HG02938 (cell line): ENCODE measurements around the gene HOXD13.

Source experiments
- ATAC-seq: cut with Tn5 transposase; IDR thresholded peaks from one replicate; pipeline ENCODE4 v1.9.1; 2021; ENCODE audit warnings: mild to moderate bottlenecking, moderate library complexity; ENCODE audit not compliant: unreplicated experiment

Gene HOXD13

DNA sequence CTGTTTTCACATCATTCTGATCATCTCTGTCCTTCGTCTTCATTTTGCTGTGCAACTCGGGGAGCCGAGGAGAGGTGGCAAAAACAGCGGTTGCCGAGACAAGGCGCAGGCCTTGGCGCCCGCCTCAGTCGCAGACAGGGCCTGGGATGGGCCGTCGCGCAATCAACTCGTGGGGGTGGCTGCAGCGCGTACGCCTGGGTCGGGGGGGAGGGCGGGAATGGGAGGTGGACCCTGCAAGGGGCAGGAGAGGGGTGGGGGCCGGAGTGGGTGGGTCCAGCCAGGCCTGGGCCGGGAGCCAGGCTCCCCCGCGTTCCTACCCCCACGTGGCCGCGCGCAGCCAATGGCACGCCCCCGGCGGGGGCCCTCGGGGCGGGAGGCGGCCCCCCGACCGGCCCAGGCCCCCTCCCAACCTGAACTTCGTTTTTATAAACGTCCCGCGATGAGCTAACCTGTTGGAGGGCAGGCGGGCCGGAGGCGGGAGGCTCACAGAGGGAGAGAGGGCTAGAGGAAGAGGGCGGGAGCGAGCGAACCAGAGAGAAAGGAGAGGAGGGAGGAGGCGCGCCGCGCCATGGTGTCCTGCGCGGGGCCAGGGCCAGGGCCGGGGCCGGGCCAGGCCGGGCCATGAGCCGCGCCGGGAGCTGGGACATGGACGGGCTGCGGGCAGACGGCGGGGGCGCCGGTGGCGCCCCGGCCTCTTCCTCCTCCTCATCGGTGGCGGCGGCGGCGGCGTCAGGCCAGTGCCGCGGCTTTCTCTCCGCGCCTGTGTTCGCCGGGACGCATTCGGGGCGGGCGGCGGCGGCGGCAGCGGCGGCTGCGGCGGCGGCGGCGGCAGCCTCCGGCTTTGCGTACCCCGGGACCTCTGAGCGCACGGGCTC is at the start of gene HOXD13:
TSS of gene HOXD13 (plus strand) at position 452 of the 875 bp plus-strand sequence. CDS start at position 622, 170 bp downstream.
- no peak for ATAC-seq

- ATAC-seq: no peak
Measured at GRCh38 chr2:176056406-176056805, 36.1 kb upstream of the HOXD13 start.

- ATAC-seq: no peak
Measured at GRCh38 chr2:176063958-176064357, 28.6 kb upstream of the HOXD13 start.

DNA sequence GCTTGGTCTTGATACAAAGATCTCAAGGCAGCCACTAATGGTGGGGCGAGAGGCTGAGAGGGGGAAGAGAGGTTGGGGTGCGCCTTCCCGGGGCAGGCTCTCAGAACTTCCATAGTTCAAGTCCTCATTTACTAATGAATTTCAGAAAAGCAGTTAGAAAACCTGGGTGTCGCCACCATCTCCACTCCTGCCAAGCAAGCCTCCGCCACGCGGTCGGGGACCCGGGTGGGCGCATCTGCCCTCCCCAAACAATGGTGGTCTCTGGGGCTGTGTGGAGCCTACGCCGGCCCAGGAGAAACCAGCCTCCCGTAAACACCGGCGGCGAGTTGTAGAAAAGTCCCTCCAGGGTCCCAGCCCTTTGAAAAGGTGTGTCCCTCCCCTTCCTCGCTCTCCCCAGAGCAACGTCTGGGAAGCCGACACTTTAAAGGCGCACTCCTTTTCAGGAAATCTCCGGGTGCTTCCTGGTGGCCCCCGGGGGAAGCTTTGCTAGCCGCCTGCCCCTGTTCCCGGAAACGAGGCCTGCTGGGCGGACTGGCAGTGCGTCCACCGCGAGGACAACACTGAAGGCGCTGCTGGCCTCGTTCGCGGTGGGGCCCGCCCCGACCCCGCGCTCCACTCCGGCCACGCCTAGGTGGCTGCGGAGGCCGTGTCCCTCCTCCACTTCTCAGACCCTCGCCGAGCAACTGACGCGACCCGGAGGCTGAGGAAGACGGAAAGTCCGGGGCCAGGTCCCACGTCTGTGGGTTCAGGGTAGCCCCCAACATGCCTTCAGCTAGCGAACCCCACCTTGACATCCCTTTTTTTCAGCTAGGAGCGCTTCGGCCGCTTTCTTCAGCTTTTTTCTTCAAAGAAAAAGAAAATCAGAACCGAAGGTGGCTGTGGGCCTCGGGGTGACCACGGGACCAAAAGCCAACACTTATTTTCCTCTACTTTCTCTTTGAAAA is 25.6 kb upstream of the HOXD13 start:
- no peak for ATAC-seq

- ATAC-seq: no peak
Measured at GRCh38 chr2:176067589-176068418, 24.7 kb upstream of the HOXD13 start.

DNA sequence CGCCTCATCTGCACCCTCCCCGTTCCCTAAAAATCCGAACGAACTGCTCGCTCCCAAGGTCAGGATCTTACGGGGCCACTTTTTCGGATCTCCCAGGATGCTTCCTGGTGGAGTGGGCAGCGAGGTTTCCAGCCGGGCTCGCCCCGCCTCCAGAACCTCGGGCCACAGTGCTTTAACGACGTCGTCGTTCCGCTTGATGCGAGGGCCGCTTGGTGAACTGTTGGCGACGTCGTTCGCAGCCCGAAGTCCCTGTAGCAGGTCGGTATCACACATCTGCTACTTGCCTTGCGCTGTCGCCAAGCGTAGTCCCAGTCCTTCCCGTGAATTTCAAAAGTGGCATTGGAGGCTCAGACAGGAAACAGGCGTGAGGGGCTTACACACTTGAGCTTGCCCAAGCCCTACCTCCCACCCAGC is 24.1 kb upstream of the HOXD13 start:
- no peak for ATAC-seq

- ATAC-seq: no peak
Measured at GRCh38 chr2:176071330-176072291, 20.9 kb upstream of the HOXD13 start.

DNA sequence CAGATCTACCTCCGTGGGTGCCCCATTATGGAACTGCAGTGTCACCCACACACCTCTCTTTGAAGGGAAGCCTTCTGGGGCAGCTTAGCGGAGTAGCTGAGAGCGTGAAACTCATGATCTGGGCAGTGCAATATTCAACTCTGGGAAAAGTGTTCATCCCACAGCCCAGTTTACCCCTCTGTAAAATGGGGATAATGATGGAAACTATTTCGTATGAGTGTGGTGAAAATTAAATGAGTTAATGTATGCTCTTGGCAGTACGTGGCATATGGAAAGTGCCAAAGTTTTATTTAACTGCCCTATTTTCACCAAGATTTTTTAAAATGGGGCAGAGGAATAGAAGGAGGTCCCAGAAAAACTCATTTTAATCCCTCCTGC is 20.2 kb upstream of the HOXD13 start:
- ATAC-seq: no peak

- no peak for ATAC-seq
Measured at GRCh38 chr2:176072951-176073904, 19.3 kb upstream of the HOXD13 start.

DNA sequence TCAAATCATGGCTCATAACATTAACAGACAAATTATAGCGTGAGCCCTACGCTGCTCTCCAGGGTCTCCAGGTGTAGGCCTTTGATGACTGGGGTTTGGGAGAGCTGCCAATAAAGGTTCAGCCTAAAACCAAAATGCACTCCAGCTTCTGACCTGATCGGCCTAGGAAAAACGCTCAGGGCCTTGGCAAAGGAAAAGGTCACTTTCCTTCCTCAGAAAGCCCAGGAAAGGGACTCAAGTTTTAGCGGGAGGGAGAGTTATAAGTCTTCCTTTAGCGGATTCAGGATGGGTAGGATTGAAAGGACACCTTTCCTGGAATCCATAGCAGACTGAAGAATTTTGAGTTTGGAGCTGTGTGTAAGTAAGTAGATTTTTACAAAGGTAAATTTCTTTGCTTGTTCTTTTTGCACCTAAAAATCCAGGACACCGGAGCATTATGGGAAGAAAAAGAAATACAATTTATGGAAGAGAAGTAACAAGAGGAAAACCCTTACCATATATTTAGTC is 17.5 kb upstream of the HOXD13 start:
- ATAC-seq: no peak

GRCh38 chr2:176075481-176075880 is 17.0 kb upstream of the HOXD13 start:
- ATAC-seq: no peak

DNA sequence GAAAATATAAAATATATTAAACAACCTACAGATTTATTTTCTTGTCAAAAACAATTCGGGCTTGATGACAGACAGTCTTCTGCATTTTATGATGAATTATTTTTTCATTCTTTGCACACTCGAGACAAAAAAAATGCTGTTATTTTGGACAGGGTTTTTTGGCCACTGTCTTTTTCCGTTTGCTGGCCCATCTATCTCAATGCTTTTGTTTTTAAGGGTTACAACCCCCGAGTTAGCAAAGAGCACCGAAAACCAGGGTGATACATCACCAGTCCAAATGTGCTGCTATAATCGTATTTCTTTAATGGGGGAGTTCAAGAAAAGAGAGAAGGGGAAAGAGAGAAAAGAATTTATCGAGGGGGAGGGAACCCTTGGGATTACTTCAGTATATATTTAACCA is 16.5 kb upstream of the HOXD13 start:
- no peak for ATAC-seq

- ATAC-seq: no peak
Measured at GRCh38 chr2:176076796-176077195, 15.7 kb upstream of the HOXD13 start.

DNA sequence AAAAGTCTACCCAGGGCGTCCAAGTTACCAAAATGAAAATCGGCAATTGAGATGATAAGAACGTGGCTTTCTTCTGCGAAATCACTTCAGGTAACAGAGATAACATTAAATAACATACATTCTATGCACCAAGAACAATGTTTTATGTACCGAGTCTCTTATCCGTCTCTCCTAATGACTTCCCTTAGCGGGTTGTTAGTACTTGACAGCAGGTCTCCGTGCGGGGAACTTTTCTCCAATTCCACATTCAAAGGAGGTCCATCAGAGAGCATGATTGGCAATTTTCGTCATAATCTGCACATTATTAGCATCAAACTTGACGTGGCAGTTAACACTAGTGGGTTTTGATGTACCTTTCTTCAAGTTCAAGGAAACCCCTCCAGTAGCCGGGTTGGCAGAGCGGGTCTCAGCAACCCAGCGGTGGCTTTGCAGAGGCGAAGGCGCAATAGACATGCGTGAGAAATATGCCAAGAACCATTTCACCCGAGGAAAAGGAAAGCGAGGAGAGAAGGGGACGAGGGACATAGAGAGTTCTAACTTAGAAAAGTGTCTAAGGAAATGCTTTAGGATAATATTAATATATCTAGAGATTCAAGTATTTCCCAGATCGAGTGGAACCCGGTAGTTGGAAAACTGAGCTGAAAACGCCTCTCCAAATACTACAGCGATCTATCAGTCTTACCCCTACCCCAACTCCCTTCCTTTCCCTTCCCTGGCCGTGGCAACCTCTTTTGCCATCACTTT is 13.8 kb upstream of the HOXD13 start:
- no peak for ATAC-seq

GRCh38 chr2:176079285-176079830 is 13.2 kb upstream of the HOXD13 start:
- no peak for ATAC-seq

GRCh38 chr2:176079831-176080539 is 12.5 kb upstream of the HOXD13 start:
- no peak for ATAC-seq
